Mesothelial cell of epicardium (in vitro differentiated cells): ENCODE measurements around the gene OVOL2. TPM values are rescaled to one million over a fixed set of nuclear protein-coding genes. Genes with fewer than 3 reads are reported as not detected.

Source experiments
- DNase-seq, 2 experiments: peaks; one replicate each; pipeline ENCODE4 v3.0.0; 2021; ENCODE audit warnings: low spot score in 2 of 2; ENCODE audit not compliant: unreplicated experiment in 2 of 2
- H3K27ac Mint-ChIP-seq: 2 replicates; pipeline ENCODE4 v1.8.0; 2021; ENCODE audit warnings: mixed read lengths
- H3K27me3 Mint-ChIP-seq: 2 replicates; pipeline ENCODE4 v1.8.0; 2021; ENCODE audit warnings: low read depth, mixed read lengths
- H3K36me3 Mint-ChIP-seq: 2 replicates; pipeline ENCODE4 v1.8.0; 2021; ENCODE audit warnings: mixed read lengths
- H3K4me1 Mint-ChIP-seq: 2 replicates; pipeline ENCODE4 v1.8.0; 2021; ENCODE audit warnings: mixed read lengths
- H3K4me3 Mint-ChIP-seq: 2 replicates; pipeline ENCODE4 v1.8.0; 2021; ENCODE audit warnings: mild to moderate bottlenecking, moderate library complexity, mixed read lengths
- H3K9me3 Mint-ChIP-seq: 2 replicates; pipeline ENCODE4 v1.8.0; 2021; ENCODE audit warnings: mixed read lengths
- total RNA-seq: library from RNA; stranded (reverse); gene quantifications from 3 replicates; pipeline ENCODE4 v1.2.1, GENCODE V29; 2021
- TF ChIP-seq, protein P1 (sequence below): fragments of 200-600 bp; sonication (generic); IDR thresholded peaks from one replicate; pipeline ENCODE4 v1.5.0; 2021; ENCODE audit warnings: antibody characterized with exemption; ENCODE audit not compliant: unreplicated experiment

The OVOL2 gene
- total RNA-seq, 1 donor from 2014 or later: 7.3 TPM

DNA sequence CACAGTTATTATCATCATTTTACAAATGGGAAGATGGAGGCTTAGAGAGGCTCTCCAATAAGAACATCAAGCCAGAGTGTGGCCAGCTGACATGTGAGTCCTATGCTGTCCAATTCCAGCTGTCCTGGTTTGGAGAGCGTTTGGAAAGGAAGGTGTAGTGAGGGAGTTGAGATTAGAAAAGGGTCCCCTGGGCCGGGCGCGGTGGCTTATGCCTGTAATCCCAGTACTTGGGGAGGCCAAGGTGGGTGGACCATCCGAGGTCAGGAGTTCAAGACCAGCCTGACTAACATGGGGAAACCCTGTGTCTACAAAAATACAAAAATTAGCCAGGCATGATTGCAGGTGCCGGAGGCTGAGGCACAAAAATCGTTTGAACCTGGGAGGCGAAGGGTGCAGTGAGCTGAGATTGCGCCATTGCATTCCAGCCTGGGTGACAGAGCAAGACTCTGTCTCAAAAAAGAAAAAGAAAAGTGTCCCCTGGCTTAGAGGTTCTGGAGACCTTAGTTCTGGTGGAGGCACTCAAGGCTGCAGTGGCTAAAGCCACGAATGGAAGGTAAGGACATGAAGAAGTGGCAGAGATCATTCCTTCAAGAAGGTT is 22.1 kb upstream of the OVOL2 start:
- no peak for DNase-seq
- no peaks in the 10 kb centered on the region for H3K4me1 Mint-ChIP-seq
- H3K27me3 Mint-ChIP-seq: peaks cover 4% of the 10 kb centered on the region
- no peak overlapping the region for H3K4me3 Mint-ChIP-seq
- no peaks in the 10 kb centered on the region for H3K36me3 Mint-ChIP-seq
- H3K27ac Mint-ChIP-seq: no peak overlapping the region
- TF ChIP-seq, protein P1, sequence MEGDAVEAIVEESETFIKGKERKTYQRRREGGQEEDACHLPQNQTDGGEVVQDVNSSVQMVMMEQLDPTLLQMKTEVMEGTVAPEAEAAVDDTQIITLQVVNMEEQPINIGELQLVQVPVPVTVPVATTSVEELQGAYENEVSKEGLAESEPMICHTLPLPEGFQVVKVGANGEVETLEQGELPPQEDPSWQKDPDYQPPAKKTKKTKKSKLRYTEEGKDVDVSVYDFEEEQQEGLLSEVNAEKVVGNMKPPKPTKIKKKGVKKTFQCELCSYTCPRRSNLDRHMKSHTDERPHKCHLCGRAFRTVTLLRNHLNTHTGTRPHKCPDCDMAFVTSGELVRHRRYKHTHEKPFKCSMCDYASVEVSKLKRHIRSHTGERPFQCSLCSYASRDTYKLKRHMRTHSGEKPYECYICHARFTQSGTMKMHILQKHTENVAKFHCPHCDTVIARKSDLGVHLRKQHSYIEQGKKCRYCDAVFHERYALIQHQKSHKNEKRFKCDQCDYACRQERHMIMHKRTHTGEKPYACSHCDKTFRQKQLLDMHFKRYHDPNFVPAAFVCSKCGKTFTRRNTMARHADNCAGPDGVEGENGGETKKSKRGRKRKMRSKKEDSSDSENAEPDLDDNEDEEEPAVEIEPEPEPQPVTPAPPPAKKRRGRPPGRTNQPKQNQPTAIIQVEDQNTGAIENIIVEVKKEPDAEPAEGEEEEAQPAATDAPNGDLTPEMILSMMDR: no peak
- no peaks in the 10 kb centered on the region for H3K9me3 Mint-ChIP-seq

DNA sequence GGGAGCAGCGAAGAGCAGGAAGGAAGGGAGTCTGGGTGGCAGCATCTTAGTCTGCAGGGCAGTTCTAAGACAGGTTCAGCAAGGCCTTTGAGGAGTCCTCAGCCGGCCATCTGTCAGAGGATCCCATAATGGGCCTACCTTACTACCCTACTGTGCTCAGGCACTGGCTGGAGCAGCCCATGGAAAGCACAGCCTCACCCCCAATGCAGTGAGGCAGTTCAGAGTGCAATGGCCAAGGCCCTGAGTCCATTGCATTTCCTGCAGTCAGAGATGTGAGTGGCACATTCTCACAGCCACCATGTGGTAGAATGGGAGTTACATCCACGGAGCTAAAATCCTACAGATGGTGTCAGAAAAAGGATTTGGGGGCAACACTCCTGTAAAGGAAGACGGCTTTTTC is 19.4 kb upstream of the OVOL2 start:
- DNase-seq: no peak
- Mint-ChIP-seq H3K9me3 (no peaks in the 10 kb centered on the region), H3K4me3 (no peak overlapping the region), H3K27ac (no peak overlapping the region), H3K27me3 (peaks cover 18% of the 10 kb centered on the region), H3K36me3 (no peaks in the 10 kb centered on the region), H3K4me1 (no peaks in the 10 kb centered on the region)
- TF ChIP-seq, protein P1: no peak

DNA sequence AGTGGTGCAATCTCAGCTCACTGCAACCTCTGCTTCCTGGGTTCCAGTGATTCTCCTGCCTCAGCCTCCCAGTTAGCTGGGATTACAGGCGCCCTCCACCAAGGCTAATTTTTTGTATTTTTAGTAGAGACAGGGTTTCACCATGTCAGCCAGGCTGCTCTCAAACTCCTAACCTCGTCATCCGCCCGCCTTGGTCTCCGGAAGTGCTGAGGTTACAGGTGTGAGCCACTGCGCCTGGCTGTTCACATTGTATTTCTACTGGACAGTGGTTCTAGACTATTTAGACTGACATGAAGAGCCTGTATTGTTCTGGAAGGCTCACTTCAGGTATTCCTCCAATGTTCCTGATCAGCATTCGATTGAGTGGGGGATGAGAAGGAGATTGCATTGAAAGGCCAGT is 14.8 kb upstream of the OVOL2 start:
- H3K27me3 Mint-ChIP-seq: peaks cover 21% of the 10 kb centered on the region

DNA sequence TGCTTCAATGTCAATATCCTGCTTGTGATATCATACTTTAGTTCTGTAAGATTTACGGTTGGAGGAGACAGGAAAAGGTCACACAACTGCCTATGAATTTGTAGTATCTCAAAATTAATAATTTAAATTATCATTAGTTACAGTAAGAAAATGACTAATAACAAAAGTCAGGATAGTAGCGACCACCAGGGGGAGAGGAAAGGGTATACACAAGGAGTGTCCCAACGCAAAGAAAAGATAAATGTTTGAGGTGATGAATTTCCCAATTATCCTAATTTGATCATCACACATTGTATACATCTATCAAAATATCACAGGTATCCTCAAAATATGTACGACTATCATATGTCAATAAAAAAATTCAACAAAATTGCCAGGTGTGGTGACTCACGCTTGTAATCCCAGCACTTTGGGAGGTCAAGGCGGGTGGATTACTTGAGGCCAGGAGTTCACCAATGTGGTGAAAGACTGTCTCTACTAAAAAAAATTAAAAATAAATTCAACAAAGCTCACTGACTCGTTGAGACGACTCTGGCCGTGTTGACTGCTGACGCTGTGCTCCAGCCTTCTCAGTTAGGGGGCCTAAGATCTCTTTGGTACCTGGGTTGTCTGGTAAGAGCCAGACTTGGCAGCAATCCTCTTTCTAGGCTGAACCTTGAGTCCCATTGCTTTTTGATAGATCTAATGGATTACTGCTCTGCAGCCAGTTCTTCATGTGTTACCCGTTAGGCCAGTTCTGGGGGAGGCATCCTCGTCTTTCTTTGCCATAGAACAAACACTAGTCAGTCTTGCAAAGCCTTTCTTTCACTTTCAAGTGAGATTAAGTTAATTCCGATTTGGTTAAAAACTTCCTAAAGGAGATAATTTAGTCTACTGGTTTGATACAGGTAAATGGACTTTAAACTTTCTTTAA is 9.0 kb upstream of the OVOL2 start:
- no peak overlapping the region for H3K4me3 Mint-ChIP-seq
- TF ChIP-seq, protein P1: peak; percentile 39
- peak overlapping the region; percentile 34 for H3K27ac Mint-ChIP-seq
- no peaks in the 10 kb centered on the region for H3K36me3 Mint-ChIP-seq
- peaks cover 11% of the 10 kb centered on the region for H3K4me1 Mint-ChIP-seq
- no peaks in the 10 kb centered on the region for H3K9me3 Mint-ChIP-seq
- peaks cover 14% of the 10 kb centered on the region for H3K27me3 Mint-ChIP-seq
- DNase-seq: no peak

More for the DNA sequence above, 14.8 kb upstream of the OVOL2 start:
- no peaks in the 10 kb centered on the region for H3K36me3 Mint-ChIP-seq
- no peaks in the 10 kb centered on the region for H3K4me1 Mint-ChIP-seq
- H3K27ac Mint-ChIP-seq: no peak overlapping the region
- H3K9me3 Mint-ChIP-seq: no peaks in the 10 kb centered on the region
- H3K4me3 Mint-ChIP-seq: no peak overlapping the region
- no peak for DNase-seq
- TF ChIP-seq, protein P1: no peak

- H3K36me3 Mint-ChIP-seq: no peaks in the 10 kb centered on the region
- H3K9me3 Mint-ChIP-seq: no peaks in the 10 kb centered on the region
- peaks cover 31% of the 10 kb centered on the region for H3K27me3 Mint-ChIP-seq
- no peak for DNase-seq
- no peak overlapping the region for H3K4me3 Mint-ChIP-seq
- H3K4me1 Mint-ChIP-seq: peaks cover 15% of the 10 kb centered on the region
- TF ChIP-seq, protein P1: no peak
- H3K27ac Mint-ChIP-seq: no peak overlapping the region
These were observed 6.0 kb upstream of the OVOL2 start for GRCh38 chr20:18063676-18064075.
